ENCODE data around the gene RXFP3. TPM values are rescaled to one million over a fixed set of nuclear protein-coding genes. Genes with fewer than 3 reads are reported as not detected.

Gene RXFP3
- total RNA-seq, 1 donor from 2014 or later = not detected

GRCh38 chr5:33980030-33980429 lies 43.8 kb downstream of the RXFP3 start:
- no peak for DNase-seq (ENCODE audit: low spot score)

DNA sequence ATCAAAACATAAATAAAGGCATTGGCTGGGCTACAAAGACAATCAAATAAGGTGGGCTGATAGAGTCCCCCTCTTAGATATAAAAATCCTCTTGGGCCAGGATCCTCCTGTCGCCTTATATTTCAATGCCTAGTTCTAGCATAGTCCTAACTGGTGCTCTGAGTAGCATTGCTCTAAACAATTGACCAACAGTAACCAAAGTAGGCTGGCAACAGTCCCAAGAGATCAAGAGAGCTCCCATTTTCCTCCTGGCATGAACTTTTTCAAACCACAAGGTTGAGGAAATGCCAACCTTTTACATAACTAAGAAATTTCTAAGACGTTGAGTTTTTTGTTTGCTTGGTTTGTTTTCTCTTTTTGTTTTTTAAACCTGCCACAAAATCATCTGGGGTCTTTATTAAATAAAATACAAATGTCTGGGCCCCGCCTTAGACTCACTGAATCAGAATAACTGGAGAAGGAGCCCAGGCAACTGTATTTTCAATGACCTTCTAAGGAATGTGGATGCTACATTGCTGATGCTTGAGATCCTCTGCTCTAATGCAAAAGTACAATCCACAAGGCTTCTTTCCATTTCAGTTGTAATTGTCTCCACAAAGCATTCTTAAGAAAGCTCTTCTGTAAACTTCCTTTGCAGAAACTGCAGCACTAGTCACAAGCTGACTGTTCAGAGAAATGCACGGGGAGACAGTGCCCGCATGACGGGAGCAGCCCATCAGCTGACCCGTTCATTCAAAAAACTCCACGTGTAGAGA lies 45.4 kb downstream of the RXFP3 start:
- DNase-seq (ENCODE audit: low spot score) = no peak

DNA sequence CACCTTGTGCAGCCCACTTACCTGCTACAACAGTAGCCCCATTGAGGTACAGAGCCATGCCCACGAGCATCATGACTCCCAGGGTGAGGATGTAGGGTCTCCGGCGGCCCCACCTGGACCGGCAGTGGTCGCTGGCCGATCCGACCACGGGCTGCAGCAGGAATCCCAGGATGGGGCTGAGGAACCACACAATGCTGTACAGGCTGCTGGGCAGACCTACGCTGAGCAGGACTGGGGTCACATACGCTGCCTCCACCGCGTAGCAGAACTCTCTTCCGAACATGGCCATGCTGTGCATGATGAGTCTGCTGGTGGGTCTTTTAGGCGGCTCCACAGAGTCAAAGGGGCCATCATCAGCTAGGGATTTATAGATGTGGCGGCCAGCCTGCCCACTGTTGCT lies 48.0 kb downstream of the RXFP3 start:
- DNase-seq (ENCODE audit: low spot score) = no peak

DNA sequence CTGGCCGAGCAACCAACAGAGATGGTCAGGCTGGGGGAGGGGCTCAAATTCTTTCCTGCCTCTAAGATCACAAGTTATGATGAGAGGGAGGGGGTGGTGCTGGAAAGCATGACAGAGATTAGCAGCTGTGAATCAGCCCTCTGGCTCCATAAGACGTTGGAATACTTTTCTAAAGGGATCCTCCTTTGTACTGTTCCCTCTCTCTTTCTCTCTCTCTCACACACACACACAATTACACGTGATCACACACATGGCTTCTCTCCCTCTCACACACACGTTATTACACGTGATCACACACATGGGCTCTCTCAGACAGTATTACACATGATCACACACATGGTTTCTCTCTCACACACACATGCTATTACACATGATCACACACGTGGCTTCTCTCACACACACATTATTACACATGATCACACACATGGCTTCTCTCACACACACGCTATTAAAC lies 48.5 kb downstream of the RXFP3 start, which contains the start of gene SLC45A2:
SLC45A2 (minus strand) TSS at position 23 of the 454 bp plus-strand sequence. CDS start 110 bp downstream, outside the sequence.
- DNase-seq (ENCODE audit: low spot score) = no peak

DNA sequence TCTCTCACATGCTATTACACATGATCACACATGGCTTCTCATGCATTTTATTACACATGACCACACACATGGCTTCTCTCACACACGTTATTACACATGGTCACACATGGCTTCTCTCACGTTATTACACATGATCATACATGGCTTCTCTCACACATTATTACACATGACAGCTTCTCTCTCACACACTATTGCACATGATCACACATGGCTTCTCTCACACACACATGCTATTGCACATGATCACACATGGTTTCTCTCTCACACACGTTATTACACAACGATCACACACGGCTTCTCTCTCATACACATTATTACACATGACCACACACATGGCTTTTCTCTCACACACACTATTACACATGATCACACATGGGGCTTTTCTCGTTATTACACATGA lies 49.3 kb downstream of the RXFP3 start:
- DNase-seq (ENCODE audit: low spot score) = no peak

Other genes with a start within 250 kb of the RXFP3 start
- 49.4 TPM for gene ADAMTS12, start 44.4 kb upstream of the RXFP3 start, total RNA-seq (ENCODE audit: insufficient read depth, low replicate concordance)
- gene SLC45A2, start 48.3 kb downstream of the RXFP3 start, total RNA-seq (ENCODE audit: insufficient read depth, low replicate concordance) = 1.2 TPM
- 10.4 TPM for gene AMACR, start 71.7 kb downstream of the RXFP3 start, total RNA-seq (ENCODE audit: insufficient read depth, low replicate concordance)
- 200 TPM for gene C1QTNF3, start 106.8 kb downstream of the RXFP3 start, total RNA-seq (ENCODE audit: insufficient read depth, low replicate concordance)